Measurements from ENCODE around the gene TOX3. TPM values are rescaled to one million over a fixed set of nuclear protein-coding genes. Genes with fewer than 3 reads are reported as not detected.

The TOX3 gene
- total RNA-seq, 1 donor from 2014 or later, result 0.46 TPM

GRCh38 chr16:52499060-52499440 lies 47.9 kb downstream of the TOX3 start:
- Mint-ChIP-seq H3K36me3 (ENCODE audit: unreplicated experiment) (no peaks in the 10 kb centered on the region), H3K4me3 (ENCODE audit: unreplicated experiment) (no peak overlapping the region), H3K27me3 (ENCODE audit: unreplicated experiment) (peaks cover 3% of the 10 kb centered on the region), H3K4me1 (ENCODE audit: unreplicated experiment) (peaks cover 23% of the 10 kb centered on the region), H3K27ac (ENCODE audit: unreplicated experiment) (no peak overlapping the region), H3K9me3 (ENCODE audit: unreplicated experiment) (no peaks in the 10 kb centered on the region)
- TF ChIP-seq CTCF (IDR thresholded peaks at IDR 0.05), result no peak
- DNase-seq (ENCODE audit: extremely low spot score, unreplicated experiment), result no peak

GRCh38 chr16:52498328-52499059 lies 48.4 kb downstream of the TOX3 start:
- H3K4me1 Mint-ChIP-seq (ENCODE audit: unreplicated experiment), result peaks cover 23% of the 10 kb centered on the region
- TF ChIP-seq CTCF (IDR thresholded peaks at IDR 0.05), result no peak
- peaks cover 6% of the 10 kb centered on the region for H3K27me3 Mint-ChIP-seq (ENCODE audit: unreplicated experiment)
- no peak overlapping the region for H3K4me3 Mint-ChIP-seq (ENCODE audit: unreplicated experiment)
- no peak for DNase-seq (ENCODE audit: extremely low spot score, unreplicated experiment)
- no peaks in the 10 kb centered on the region for H3K36me3 Mint-ChIP-seq (ENCODE audit: unreplicated experiment)
- H3K27ac Mint-ChIP-seq (ENCODE audit: unreplicated experiment), result no peak overlapping the region
- H3K9me3 Mint-ChIP-seq (ENCODE audit: unreplicated experiment), result no peaks in the 10 kb centered on the region

GRCh38 chr16:52497067-52497816 lies 49.7 kb downstream of the TOX3 start:
- Mint-ChIP-seq H3K36me3 (ENCODE audit: unreplicated experiment) (no peaks in the 10 kb centered on the region), H3K4me1 (ENCODE audit: unreplicated experiment) (peaks cover 23% of the 10 kb centered on the region), H3K27ac (ENCODE audit: unreplicated experiment) (peak overlapping the region; percentile 70), H3K27me3 (ENCODE audit: unreplicated experiment) (peaks cover 4% of the 10 kb centered on the region), H3K4me3 (ENCODE audit: unreplicated experiment) (no peak overlapping the region), H3K9me3 (ENCODE audit: unreplicated experiment) (no peaks in the 10 kb centered on the region)
- no peak for TF ChIP-seq CTCF (IDR thresholded peaks at IDR 0.05)
- DNase-seq (ENCODE audit: extremely low spot score, unreplicated experiment), result no peak

GRCh38 chr16:52496051-52496876 lies 50.7 kb downstream of the TOX3 start:
- TF ChIP-seq CTCF (IDR thresholded peaks at IDR 0.05), result no peak
- H3K27me3 Mint-ChIP-seq (ENCODE audit: unreplicated experiment), result peaks cover 3% of the 10 kb centered on the region
- H3K36me3 Mint-ChIP-seq (ENCODE audit: unreplicated experiment), result no peaks in the 10 kb centered on the region
- no peak overlapping the region for H3K4me3 Mint-ChIP-seq (ENCODE audit: unreplicated experiment)
- H3K9me3 Mint-ChIP-seq (ENCODE audit: unreplicated experiment), result no peaks in the 10 kb centered on the region
- H3K27ac Mint-ChIP-seq (ENCODE audit: unreplicated experiment), result peak overlapping the region; percentile 70
- DNase-seq (ENCODE audit: extremely low spot score, unreplicated experiment), result no peak
- peaks cover 23% of the 10 kb centered on the region for H3K4me1 Mint-ChIP-seq (ENCODE audit: unreplicated experiment)
